ENCODE data around the gene CENPQ.
A peak's percentile ranks its signal among the peaks of the same experiment; 100 is the strongest.

Gene CENPQ

GRCh38 chr6:49541210-49541724 is 78.1 kb downstream of the CENPQ start:
- TF ChIP-seq GATA1 (IDR thresholded peaks at IDR 0.05; ENCODE audit: low read depth, low read length) = no peak
- peak in 1 of 2 experiments; percentile 25 for DNase-seq

DNA sequence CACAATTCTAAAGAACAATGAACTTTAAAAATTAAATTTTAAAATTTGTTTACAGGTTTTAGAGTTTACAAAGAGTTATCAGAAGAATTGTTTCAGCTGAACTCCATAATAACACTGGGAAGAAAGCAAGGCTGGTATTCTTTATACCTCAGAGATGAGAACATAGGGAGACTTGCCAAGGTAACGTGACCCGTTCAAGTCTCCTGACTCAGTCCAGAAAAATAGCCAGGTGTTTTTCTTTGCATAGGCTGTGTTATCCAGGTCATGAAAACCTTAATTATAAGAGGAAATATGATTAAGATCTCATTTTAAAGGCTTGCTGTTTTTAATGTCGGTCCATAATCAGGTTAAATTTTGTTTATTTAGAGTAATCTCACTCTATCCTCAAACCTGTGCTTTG is 78.8 kb downstream of the CENPQ start:
- DNase-seq = no peak
- TF ChIP-seq POLR2A (IDR thresholded peaks at IDR 0.05; ENCODE audit: low read length) = no peak
- no peak for TF ChIP-seq GATA1 (IDR thresholded peaks at IDR 0.05; ENCODE audit: low read depth, low read length)
